ENCODE data around the gene AHNAK2.

Gene AHNAK2

DNA sequence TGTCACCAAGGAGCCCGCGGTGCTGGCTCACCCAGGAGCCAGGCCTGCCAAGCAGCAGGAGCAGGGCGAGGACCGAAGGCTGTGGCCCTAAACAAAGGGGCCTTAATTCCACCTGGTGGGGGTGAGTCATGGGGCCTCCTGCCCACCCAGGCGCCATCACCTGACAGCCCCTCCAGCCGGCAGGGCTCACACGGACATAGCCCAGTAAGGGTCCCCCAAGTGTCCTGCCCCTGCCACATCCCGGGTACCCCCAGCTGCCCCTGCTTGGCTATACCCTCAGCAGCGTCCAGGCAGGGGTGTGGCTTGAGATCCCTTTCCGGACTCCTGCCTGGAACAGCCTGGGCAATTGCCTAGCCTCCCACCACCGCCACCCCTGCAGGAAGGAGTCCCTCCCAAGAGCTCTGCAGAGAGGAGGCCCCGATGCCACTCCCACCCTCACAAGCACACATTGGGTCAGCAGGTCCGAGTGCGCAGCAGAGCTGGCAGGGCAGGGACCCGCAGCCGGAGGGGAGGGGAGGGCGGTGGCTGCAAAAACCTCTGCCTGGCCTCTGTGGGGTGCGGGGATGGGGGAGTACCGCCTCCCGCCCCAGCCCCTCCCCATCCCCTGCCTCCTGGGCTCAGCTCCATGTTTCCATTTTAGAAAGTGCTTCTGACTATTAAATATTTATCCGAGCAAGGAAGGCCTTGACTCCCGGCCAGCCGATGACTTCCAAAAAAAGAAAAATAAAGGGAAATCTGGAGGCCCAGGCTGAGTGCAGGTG, 4.6 kb downstream of the AHNAK2 start:
- DNase-seq (ENCODE audit: low spot score), result no peak

DNA sequence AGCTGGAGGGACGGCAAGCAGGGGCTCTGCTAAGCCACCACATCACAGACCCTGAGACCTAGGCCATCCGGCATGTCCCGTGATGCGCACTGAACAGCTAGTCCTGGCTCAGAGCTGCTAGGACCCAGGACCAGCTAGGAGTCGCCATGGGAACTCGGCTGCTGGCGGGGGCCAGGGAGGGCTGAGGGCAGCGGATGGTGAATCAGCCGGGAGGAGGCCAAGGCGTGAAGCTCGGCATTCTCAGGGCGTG, 5.1 kb downstream of the AHNAK2 start:
- DNase-seq (ENCODE audit: low spot score), result no peak

DNA sequence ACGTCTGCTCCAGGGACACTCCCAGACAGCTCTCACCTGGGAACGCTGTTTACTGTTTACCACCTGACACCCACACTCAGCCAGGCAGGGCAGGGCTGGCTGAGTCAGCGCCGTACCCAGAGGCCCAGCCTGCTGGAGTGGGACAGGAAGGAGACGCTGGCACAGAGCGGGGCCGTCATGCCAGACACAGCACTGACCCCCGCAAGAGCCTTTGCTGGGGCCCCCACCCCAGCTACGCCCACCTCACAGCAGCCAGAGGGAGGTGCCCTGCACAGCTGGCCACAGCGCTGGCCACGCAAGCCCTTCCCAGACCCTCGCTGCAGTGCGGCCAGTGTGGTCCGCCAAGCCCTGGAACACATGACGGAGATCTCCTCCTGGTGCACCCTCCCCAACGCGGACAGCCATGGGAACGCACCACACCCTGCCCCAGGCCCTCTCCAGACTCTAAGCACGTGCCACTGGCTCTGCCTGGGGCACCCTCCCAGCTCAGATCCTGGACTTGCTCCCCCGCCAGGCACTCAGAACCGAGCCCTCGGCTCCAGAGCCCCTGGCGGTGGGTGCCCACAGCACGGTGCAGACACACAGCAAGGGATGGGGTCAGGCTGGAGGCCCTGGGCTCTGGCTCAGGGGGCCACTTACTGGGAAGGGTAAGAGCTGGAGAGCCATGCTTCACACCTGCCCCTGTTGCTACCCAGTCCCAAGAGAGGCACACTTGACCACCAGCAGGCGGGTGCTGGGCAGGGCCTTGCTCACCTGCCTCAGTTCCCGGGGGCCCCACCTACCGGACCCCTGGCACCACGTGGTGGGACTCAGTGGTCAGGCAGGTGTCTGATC, 5.7 kb downstream of the AHNAK2 start:
- DNase-seq (ENCODE audit: low spot score), result no peak

DNA sequence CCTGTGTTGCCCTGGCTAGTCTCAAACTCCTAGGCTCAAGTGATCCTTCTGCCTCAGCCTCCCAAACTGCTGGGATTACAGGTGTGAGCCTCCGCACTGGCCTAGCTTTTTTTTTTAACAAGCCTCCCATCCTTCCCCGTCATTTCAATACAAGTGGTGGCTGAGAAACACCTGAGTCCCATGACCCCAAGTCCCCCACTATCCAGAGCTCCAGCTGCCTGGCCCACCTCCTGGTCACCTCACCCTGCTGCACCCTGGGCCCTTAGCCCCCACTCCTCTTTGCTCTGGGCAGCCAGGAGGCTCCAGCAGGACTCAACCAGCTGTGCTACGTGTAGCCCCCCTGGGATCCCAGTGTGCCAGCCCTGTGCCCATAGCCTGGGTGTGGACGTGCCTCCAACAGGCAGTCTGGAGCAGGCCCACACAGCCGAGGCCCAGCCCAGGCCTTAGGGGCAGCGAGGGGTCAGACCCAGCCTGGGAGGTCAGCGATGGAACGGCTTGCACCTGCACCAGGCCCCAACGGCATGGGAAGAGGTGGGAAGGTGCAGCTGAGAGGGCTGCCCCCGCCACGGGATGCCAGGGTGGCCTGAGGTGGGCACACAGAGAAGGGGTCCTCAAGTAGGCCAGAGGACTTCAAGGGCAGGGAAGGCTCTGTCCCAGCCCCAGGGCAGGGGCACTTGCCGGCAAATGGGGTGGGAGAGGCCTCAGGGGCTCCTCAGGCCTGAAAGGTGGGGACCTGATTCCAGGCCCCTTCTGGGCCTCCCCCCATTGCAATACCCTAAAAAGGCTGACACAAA, 6.5 kb downstream of the AHNAK2 start:
- DNase-seq (ENCODE audit: low spot score), result no peak

DNA sequence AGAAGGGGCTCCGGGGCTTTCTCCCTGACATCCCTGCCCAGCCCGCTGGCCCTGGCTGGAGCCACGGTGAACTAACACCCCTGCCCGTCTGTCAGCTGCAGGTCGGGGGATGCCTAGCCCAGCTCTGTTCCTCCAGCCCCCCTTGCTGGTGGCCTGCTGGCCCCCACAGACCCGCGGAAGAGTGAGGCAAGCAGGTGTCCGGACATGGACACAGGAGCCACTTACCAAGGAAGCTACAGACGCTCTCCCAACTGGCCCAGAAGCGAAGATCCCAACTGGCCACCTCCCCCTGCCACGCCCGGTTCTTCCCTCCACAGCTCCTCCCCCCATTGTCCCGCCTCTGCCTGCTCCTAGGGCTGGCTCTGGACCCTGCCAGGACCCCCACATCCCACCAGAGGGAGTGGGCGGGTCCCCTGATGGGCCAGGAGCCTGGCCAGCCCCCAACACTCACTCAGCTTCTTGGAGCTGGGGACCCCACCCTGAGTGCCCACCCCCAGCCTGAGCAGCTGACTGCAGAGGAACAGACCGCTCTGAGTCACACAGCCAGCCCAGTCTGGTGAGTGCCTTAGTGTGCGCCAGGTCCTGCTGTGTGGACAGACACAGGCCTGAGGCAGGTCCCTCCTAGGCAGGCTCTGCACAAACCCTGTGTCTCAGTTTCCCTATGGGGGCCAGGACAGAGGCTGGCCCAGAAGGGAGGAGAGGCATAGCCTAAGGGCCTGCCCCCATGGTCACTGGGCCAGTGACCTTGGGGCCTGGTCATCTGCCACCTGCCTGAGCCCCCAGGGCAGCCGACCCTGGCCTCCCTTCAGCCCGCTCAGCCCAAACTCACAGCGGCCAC, 7.7 kb downstream of the AHNAK2 start:
- DNase-seq (ENCODE audit: low spot score), result no peak

DNA sequence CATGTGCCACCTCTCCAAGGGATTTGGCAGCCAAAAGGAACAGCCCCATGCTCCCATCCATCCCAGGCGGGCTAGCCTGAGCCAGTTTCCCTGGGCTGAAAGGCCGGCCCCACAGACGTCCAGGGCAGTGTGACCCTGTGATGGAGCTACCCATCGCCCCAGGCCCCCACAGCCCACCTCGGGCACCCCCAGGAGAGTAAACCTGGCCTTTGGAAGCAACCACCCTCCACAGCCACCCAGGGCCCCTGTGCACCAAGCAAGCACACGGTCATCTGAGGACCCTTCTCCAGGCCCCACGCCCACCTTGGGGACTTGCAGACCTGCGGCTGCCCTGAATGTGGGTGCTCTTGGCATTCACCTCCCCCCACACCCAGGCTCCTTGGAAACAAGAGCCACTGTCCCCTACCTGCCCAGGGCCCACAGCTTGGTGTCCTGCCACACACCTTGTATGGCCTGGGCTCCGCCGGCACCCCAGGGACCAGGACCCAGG, 8.4 kb downstream of the AHNAK2 start:
- DNase-seq (ENCODE audit: low spot score), result no peak

DNA sequence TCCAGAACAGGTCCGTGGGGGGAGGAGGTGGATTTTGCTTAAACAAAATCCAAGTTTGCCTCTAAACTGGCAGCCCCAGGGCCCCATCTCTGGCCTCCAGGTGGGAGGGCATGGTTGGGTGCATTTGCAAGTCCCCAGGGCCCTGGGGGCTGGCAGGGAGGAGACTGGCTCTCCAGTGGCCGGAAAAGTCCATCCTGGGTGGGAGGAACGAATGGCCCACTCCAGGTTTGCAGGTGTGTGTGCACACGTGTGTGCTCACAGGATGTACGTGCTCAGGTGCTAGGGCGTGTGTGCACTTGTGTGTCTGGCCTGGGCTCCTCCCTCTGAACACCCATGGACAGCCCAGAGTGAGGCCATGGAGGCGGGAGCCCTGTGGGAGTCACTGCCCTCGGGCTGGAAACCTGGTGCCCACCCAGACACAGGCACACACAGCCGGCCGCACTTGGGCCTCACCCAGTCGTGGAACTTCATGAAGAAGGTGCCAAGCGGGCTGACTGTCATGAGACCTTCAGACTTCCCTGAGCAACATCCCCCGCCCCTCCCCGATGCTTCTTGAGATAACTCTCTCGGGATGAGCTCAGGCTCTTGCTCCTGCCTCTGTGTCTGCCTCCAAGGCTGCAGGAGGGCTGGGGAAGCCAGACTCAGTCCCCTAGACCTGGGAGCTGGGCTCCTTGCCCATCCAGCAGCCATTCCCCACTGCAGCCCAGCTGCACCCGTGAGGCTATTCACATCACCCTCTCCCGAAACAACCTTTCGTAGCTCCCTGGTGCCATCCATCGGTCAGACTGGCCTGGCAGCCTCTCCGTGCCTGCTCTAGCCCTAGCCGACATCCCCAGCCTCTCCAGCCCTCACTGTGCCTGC, 9.4 kb downstream of the AHNAK2 start:
- DNase-seq (ENCODE audit: low spot score), result no peak

DNA sequence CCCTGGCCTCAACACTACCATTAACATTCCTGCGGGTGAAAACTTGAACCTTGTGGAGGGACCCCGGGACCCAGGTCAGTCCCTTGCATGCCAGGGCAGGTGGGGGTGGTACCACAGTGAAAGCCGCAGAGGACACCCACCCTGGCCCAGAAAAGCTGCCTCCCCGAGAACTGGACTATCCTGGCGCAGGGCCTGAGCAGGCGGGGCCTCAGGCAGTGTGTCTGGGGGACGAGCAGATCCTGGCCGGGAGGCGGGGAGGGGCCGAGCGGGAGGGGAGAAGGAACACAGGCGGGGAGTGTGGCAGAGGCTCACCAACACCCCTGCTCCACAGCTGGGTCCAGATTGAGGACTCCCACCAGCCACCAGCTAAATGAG, 10.0 kb downstream of the AHNAK2 start:
- DNase-seq (ENCODE audit: low spot score), result no peak

DNA sequence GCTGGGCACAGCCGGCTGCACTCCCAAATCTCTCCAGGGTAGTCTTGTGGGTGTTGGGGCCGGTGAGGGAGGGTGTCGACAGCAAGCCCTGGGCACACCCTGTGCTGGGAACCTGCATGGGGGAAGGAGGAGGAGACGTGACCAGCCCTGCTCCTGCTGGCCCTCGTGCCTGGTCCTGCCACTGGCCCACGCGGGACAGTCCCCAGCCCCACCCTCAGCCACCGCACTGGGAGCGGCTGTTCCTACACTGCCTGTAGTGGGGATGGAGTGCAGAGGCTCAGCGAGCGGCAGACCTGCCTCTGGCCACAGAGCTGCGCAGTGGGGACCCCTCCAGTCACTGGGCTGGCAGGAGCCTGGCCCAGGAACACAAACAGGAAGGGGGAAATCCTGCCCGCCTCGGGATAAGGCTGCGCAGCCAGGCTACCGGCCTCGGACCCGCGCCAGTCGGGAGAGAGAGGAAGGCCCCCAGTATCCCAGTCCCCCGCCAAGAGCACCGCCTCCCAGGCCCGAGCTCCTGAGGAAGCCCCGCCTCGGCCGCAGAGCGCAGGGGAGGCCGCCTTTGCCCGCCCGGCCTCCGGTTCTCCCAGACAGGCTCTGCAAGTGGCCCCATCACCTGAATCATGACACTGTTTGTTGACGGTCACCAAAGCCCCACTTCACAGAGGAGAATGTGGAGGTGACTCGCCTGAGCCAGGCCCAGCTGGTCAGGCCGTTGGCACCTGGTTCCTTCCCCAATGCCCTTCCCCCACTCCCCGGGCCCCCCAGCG, 10.6 kb downstream of the AHNAK2 start:
- DNase-seq (ENCODE audit: low spot score), result no peak

DNA sequence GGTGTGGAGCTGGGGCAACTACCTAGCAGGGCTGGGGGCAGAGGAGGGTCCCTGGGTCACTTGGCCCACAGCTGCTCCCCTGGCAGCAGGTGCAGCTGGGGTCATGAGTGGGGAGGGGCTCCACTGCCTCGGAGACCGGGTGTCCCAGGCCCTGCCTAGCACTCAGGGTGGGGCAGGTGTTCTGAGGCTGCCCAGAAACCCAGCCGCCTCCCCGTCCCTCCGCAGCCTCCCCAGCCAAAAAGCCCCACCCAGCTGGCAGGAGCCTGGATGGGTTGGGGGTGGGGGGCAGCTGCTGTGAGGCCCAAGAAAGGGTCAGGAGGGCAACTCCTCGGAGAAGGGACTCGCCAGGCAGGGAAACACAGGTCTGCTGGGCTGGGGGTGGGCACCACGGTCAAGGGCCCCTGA, 11.2 kb downstream of the AHNAK2 start:
- no peak for DNase-seq (ENCODE audit: low spot score)

DNA sequence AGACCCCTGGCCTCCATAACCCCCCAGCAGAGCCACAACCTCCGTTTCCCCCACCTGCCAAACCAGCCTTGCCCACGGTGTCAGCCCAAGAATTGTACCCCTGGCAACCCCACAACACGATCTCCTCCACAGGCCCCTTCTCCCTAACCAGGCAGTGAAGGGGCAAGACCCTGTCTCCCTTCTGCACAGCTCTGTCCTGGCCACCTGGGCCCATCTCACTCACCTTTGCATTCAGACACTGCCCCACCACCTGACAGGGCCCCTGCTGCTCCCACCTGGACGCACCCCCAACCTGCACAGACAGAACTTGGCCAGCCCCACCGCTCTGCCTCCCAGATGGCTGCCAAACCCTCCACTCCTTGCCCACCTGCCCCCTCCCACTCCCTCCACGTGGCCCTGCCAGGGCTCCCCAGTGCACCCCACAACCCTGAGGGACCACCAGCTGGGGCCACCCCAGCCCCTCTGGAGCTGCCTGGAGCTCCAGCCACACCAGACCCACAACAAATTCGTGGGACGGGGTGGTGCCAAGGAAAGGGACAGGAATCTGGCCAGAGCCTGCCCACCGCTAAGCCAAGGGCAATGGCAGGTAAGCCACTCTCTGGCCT, 11.8 kb downstream of the AHNAK2 start:
- DNase-seq (ENCODE audit: low spot score), result no peak

DNA sequence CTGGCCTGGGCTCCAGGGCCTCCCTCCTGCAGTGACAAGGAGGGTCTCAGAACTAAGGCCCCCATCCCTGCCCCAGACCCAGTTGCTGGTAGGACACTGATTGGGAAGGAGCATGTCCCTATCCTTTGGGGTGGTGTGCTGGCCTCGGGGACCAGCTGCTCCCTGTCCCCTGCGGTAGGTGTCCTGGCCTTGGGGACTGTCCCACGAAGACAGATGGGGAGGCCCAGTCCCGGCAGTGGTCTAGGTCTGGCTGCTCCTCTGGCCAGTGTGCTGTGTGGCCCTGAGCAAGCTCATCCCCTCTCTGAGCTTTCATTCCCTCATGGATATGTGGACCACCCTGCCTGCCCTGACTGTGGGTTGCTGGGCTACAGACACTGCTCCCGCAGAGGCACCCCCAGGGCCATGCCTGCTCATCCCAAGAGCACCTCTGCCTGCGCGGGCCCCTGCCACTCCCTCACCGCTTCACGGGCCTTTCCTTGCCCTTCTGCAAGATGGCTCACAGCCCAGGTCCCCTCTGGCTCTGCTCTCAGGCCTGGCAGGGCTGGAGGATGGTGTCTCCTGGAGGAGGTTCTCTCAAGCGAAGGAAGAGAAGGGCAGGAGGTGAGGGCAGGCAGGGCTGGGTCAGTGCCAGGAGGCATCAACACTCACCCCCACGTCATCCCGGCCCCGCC, 12.5 kb downstream of the AHNAK2 start:
- no peak for DNase-seq (ENCODE audit: low spot score)

DNA sequence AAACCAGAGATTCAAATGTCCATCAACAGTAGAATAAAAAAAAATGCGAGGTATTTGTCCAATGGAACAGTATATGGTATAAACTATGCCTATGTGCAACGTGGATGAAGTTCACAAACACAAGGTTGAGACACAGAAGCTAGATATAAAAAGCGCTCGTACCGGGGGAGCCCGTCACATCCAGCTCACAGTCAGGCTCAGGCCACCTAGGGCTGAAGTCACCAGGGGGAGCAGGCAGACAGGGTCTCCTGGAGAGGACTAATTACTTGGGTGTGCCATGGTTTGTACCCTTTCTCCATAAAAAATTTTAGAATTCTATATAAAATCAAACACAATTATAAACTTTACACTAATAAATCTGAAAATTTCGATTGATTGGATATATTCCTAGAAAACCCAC, 13.6 kb downstream of the AHNAK2 start:
- DNase-seq (ENCODE audit: low spot score), result no peak

DNA sequence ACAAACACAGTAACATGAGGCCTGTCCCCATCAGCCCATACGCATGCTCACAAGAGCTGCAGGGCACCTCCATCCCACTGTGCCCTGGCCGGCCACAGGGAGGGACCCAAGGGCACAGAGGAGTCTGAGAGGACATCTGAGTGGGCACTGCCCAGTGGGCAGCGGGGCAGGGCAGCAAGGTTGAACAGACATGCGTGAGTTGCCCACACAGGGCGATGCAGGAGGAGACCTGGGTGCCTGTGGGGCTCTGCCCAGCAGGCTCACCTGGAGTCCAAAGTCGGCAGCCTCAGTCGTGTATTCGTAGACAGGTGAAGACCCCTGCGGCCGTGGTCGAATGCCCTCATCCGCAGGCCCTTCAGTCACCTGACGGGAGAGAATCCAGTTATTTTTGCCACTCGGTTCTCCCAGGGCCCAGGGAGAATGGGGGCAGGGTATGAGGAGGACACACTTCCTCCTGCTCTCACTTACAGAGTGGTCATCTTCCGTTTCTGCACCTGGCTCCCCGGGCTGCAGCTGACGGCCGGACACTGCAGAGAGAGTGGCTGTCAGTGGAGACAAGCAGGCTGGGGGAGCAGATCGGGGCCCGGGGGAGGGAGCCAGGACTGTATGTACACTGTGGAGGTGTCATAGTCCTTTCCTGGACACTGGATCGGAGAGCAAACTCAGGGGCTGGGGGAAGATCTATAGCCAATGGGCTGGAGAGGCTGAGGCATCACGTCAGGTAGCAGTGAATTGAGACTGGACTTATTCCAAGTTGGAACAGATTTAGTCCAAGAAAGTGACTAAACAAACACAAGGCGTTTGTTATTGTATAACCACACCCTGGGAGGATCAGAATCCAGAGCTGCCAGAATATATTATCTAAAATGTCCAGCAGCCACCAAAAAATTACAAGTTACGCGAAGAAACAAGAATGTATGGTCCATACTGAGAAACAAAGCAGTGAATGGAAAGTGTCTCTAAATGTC, 20.7 kb downstream of the AHNAK2 start:
- DNase-seq (ENCODE audit: low spot score), result no peak

DNA sequence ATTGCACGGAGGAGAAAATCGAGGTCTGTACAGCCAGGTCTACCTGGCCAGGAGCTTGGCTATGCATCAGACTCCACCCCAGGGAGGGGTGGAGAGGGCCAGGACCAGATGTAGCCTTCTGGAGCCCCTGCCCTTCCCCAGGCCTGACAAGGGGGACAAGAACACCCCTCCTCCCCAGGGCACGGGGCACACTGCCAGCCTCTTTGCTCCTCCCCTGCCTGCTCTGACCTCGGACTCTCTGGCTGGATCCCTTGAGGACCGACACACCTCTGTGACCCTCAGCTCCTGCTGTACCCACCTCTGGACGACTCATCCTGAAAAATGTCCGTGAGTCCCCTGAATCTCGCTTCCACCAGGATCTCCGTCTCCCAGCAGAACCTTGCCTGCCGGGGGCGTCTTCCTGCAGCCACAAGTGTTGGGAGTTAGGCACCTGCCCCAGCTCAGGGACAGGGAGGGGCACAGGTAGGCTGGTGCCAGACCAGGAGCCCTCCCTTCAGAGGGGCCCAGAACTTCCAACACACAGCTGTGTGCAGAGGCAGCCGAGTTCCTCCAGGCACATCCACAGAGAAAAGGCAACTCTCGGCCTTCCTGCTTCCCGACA, 21.8 kb downstream of the AHNAK2 start:
- no peak for DNase-seq (ENCODE audit: low spot score)

DNA sequence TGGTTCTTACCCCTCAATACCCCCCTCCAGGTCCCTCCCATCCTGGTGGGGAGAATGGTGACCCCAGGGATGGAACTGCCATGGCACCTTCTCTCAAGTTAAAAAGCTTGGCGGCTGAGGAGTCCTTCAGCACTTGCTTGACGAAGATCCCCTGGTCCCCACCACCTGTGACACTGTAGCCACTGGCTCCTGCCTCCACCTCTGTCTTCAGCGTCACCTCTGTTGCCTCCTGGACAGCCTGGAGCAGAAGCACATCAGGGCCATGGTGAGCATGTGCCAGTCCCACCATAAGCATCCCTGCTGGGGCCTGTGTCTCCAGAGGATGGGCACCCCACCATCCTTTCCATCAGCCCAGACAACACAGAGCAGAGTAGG, 22.8 kb downstream of the AHNAK2 start:
- no peak for DNase-seq (ENCODE audit: low spot score)

DNA sequence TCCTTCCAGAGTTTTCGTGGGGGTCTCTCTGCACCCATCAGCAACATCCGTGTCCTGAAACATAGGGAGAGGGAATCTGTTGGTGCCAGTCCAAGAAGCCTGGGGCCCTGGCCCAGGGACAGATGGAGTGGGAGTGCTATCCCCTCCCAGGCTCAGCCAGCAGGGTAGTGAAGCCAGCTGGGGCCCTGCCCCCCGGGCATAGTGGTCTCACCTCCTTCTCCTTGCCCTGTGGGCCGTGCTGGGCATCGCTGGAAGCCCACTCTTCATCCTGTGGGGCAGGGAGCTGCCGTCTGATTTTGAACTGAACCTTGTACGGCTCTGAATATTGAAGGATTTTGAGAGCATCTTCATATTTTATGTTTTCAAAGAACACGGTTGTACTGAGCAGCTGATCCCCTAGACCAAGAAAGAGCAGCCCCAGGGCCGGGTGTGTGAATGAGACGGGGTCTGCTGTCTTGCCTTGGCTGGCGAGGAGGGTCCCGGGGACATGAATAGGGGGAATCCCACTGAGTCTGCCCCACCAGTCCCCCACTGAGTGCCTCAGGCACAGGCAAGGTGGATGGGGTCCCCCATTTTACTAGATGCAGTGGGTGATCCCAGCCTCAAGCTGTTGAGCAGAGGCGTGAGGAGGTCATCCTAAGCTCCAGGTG, 23.3 kb downstream of the AHNAK2 start:
- no peak for DNase-seq (ENCODE audit: low spot score)
